Astrocyte (in vitro differentiated cells and primary cell): ENCODE data around the gene BSND. TPM values are rescaled to one million over a fixed set of nuclear protein-coding genes. Genes with fewer than 3 reads are reported as not detected.

Source experiments
- DNase-seq: peaks from one replicate; pipeline ENCODE4 v3.0.0-alpha.2; 2010; ENCODE audit warnings: low read depth
- FAIRE-seq: peaks from 2 replicates; lab custom pipeline; 2011; peaks lifted over from hg19 to GRCh38; lab: Jason Lieb, UNC
- H2AFZ ChIP-seq: 2 replicates; pipeline ENCODE4 v1.6.0; 2012; ENCODE audit warnings: low read depth, low read length, inconsistent platforms
- H3K27ac ChIP-seq: 2 replicates; pipeline ENCODE4 v1.5.1; 2011; ENCODE audit warnings: low read depth, low read length, inconsistent platforms
- H3K27me3 ChIP-seq: 2 replicates; pipeline ENCODE4 v1.6.0; 2011; ENCODE audit warnings: low read length, inconsistent platforms; ENCODE audit not compliant: insufficient read depth
- H3K36me3 ChIP-seq: 2 replicates; pipeline ENCODE4 v1.5.1; 2011; ENCODE audit warnings: low read length, inconsistent platforms; ENCODE audit not compliant: insufficient read depth
- H3K4me1 ChIP-seq: 2 replicates; pipeline ENCODE4 v1.5.1; 2011; ENCODE audit warnings: low read length, inconsistent platforms; ENCODE audit not compliant: insufficient read depth
- H3K4me2 ChIP-seq: 2 replicates; pipeline ENCODE4 v1.6.0; 2012; ENCODE audit warnings: low read length, inconsistent platforms
- H3K4me3 ChIP-seq: 2 replicates; pipeline ENCODE4 v1.5.1; 2011; ENCODE audit warnings: low read depth, mild to moderate bottlenecking, low read length, inconsistent platforms; ENCODE audit not compliant: insufficient read depth
- H3K79me2 ChIP-seq: 2 replicates; pipeline ENCODE4 v1.6.0; 2012; ENCODE audit warnings: mild to moderate bottlenecking, low read length, inconsistent platforms; ENCODE audit not compliant: insufficient read depth
- H3K9ac ChIP-seq: 2 replicates; pipeline ENCODE4 v1.6.0; 2012; ENCODE audit warnings: mild to moderate bottlenecking, low read length, inconsistent platforms
- H3K9me3 ChIP-seq: 2 replicates; pipeline ENCODE4 v1.5.1; 2012; ENCODE audit warnings: low read depth, mild to moderate bottlenecking, low read length, inconsistent platforms; ENCODE audit not compliant: insufficient read depth
- H4K20me1 ChIP-seq: 2 replicates; pipeline ENCODE4 v1.6.0; 2012; ENCODE audit warnings: low read length, inconsistent platforms; ENCODE audit not compliant: insufficient read depth
- H3K27ac Mint-ChIP-seq: one replicate; pipeline ENCODE4 v1.8.0; 2021; ENCODE audit warnings: mild to moderate bottlenecking, mixed read lengths; ENCODE audit not compliant: unreplicated experiment
- H3K27me3 Mint-ChIP-seq: one replicate; pipeline ENCODE4 v1.8.0; 2021; ENCODE audit warnings: low read depth, mixed read lengths; ENCODE audit not compliant: unreplicated experiment
- H3K36me3 Mint-ChIP-seq: one replicate; pipeline ENCODE4 v1.8.0; 2021; ENCODE audit warnings: low read depth, mixed read lengths; ENCODE audit not compliant: unreplicated experiment
- H3K4me1 Mint-ChIP-seq: one replicate; pipeline ENCODE4 v1.8.0; 2021; ENCODE audit warnings: low read depth, mixed read lengths; ENCODE audit not compliant: unreplicated experiment
- H3K4me3 Mint-ChIP-seq: one replicate; pipeline ENCODE4 v1.8.0; 2021; ENCODE audit warnings: mild to moderate bottlenecking, moderate library complexity, mixed read lengths; ENCODE audit not compliant: unreplicated experiment
- H3K9me3 Mint-ChIP-seq: one replicate; pipeline ENCODE4 v1.8.0; 2021; ENCODE audit warnings: mild to moderate bottlenecking, mixed read lengths; ENCODE audit not compliant: unreplicated experiment
- EZH2 ChIP-seq: IDR thresholded peaks from 2 replicates; pipeline ENCODE4 v1.6.1; 2012; ENCODE audit warnings: mild to moderate bottlenecking, low read length, inconsistent platforms; ENCODE audit not compliant: insufficient read depth
- total RNA-seq: library from RNA; stranded (reverse); gene quantifications from 2 replicates; pipeline ENCODE4 v1.2.1, GENCODE V29; 2021
- TF ChIP-seq, protein P1 (sequence below): IDR thresholded peaks from 2 replicates; pipeline ENCODE4 v1.5.1; 2011; ENCODE audit warnings: low read depth, mild to moderate bottlenecking, inconsistent platforms, low read length, moderate library complexity; ENCODE audit not compliant: insufficient read depth

Gene BSND
- total RNA-seq, 1 donor from 2014 or later: not detected

DNA sequence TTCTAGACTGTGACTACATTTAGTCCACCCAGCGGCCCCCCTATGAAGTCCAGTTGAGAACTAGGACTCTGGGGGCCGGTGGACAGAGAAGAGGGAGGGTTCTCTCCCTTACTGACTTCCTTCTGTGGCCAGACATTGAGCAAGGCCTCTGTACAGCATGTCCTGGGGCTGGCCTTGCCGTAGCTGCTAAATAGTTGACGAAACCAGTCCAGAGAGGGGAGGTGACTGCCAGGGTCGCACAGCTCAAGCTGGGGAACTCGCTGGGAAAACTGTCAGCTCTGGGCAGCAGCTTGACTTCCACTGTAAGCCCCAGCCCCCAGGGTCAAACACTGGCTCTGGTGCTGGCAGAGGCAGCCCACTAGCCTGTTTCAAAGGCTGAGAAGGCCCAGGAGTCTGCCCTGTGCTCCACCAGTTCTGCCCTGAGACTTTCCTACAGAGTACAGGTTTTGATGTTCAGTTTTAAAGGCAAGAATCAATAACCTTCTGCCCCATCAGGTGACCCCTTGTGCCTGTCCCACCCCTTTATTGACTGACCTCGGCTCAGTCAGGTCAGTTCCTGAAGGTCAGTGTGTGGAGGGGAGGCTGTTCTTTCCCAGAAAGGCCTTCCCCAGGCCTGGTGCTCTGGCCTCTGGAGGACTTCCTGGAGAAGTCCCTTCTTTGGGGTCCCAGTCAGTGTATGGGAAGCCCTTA is 54.7 kb downstream of the BSND start:
- DNase-seq: no peak
- H3K27me3 Mint-ChIP-seq: peaks cover 24% of the 10 kb centered on the region
- FAIRE-seq: no peak
- H3K27ac Mint-ChIP-seq: no peak overlapping the region
- Histone ChIP-seq H3K9ac (no peak overlapping the region), H3K4me2 (no peak overlapping the region), H3K79me2 (no peaks in the 10 kb centered on the region), H3K9me3 (no peaks in the 10 kb centered on the region), H3K4me1 (peaks cover 5% of the 10 kb centered on the region), H4K20me1 (no peaks in the 10 kb centered on the region), H3K36me3 (no peaks in the 10 kb centered on the region), H2AFZ (no peak overlapping the region), H3K4me3 (no peak overlapping the region), H3K27me3 (no peaks in the 10 kb centered on the region), H3K27ac (no peak overlapping the region)
- H3K4me3 Mint-ChIP-seq: no peak overlapping the region
- peaks cover 4% of the 10 kb centered on the region for H3K4me1 Mint-ChIP-seq
- TF ChIP-seq, protein P1, sequence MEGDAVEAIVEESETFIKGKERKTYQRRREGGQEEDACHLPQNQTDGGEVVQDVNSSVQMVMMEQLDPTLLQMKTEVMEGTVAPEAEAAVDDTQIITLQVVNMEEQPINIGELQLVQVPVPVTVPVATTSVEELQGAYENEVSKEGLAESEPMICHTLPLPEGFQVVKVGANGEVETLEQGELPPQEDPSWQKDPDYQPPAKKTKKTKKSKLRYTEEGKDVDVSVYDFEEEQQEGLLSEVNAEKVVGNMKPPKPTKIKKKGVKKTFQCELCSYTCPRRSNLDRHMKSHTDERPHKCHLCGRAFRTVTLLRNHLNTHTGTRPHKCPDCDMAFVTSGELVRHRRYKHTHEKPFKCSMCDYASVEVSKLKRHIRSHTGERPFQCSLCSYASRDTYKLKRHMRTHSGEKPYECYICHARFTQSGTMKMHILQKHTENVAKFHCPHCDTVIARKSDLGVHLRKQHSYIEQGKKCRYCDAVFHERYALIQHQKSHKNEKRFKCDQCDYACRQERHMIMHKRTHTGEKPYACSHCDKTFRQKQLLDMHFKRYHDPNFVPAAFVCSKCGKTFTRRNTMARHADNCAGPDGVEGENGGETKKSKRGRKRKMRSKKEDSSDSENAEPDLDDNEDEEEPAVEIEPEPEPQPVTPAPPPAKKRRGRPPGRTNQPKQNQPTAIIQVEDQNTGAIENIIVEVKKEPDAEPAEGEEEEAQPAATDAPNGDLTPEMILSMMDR: no peak
- TF ChIP-seq EZH2: no peak
- no peaks in the 10 kb centered on the region for H3K36me3 Mint-ChIP-seq
- H3K9me3 Mint-ChIP-seq: no peaks in the 10 kb centered on the region

DNA sequence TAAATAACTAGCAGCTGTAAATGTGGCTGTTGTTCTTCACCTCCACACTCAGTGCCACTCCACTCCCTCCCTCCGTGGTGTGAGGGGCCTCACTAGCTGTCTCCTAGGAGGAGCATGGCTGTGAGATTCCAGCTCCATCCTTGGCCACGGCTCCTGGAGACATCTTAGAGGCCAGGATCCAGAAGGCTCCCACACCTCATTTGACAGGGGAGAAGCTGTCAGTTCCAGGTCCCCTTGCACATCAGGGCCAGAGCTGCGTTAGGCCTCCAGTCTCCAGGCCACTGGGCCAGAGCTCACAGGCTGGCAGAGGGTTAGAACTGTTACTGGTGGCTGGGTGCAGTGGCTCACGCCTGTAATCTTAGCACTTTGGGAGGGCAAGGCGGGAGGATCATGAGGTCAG is 55.7 kb downstream of the BSND start:
- Histone ChIP-seq H3K4me1 (peaks cover 5% of the 10 kb centered on the region), H3K27me3 (peaks cover 4% of the 10 kb centered on the region), H3K9ac (no peak overlapping the region), H3K27ac (no peak overlapping the region), H3K9me3 (no peaks in the 10 kb centered on the region), H3K36me3 (no peaks in the 10 kb centered on the region), H3K4me3 (no peak overlapping the region), H3K79me2 (no peaks in the 10 kb centered on the region), H2AFZ (no peak overlapping the region), H3K4me2 (no peak overlapping the region), H4K20me1 (no peaks in the 10 kb centered on the region)
- Mint-ChIP-seq H3K27ac (no peak overlapping the region), H3K27me3 (peaks cover 26% of the 10 kb centered on the region), H3K36me3 (no peaks in the 10 kb centered on the region), H3K9me3 (no peaks in the 10 kb centered on the region), H3K4me3 (no peak overlapping the region), H3K4me1 (peaks cover 4% of the 10 kb centered on the region)
- DNase-seq: no peak
- FAIRE-seq: no peak
- TF ChIP-seq, protein P1: no peak
- no peak for TF ChIP-seq EZH2
